ENCODE data around the gene POLRMT.

POLRMT gene

DNA sequence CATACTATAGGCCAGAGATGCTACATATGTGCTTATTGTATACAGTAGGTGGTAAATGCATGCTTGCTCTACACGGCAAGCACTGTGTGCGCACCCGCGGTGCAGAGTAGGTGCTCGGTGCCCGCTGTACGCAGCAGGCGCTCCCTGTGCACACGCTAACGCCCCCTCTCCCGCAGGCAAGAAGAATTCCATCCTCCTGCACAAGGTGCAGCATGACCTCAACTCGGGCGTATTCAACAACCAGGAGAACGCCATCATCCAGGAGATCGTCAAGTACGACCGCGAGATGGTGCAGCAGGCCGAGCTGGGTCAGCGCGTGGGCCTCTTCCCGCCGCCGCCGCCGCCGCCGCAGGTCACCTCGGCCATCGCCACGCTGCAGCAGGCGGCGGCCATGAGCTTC is 17.7 kb downstream of the POLRMT start:
- H3K27ac ChIP-seq, result no peak overlapping the region
- TF ChIP-seq ZFX (IDR thresholded peaks at IDR 0.05), result no peak
- TF ChIP-seq, protein P1, sequence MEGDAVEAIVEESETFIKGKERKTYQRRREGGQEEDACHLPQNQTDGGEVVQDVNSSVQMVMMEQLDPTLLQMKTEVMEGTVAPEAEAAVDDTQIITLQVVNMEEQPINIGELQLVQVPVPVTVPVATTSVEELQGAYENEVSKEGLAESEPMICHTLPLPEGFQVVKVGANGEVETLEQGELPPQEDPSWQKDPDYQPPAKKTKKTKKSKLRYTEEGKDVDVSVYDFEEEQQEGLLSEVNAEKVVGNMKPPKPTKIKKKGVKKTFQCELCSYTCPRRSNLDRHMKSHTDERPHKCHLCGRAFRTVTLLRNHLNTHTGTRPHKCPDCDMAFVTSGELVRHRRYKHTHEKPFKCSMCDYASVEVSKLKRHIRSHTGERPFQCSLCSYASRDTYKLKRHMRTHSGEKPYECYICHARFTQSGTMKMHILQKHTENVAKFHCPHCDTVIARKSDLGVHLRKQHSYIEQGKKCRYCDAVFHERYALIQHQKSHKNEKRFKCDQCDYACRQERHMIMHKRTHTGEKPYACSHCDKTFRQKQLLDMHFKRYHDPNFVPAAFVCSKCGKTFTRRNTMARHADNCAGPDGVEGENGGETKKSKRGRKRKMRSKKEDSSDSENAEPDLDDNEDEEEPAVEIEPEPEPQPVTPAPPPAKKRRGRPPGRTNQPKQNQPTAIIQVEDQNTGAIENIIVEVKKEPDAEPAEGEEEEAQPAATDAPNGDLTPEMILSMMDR (conservative IDR thresholded peaks at IDR 0.05), result no peak

DNA sequence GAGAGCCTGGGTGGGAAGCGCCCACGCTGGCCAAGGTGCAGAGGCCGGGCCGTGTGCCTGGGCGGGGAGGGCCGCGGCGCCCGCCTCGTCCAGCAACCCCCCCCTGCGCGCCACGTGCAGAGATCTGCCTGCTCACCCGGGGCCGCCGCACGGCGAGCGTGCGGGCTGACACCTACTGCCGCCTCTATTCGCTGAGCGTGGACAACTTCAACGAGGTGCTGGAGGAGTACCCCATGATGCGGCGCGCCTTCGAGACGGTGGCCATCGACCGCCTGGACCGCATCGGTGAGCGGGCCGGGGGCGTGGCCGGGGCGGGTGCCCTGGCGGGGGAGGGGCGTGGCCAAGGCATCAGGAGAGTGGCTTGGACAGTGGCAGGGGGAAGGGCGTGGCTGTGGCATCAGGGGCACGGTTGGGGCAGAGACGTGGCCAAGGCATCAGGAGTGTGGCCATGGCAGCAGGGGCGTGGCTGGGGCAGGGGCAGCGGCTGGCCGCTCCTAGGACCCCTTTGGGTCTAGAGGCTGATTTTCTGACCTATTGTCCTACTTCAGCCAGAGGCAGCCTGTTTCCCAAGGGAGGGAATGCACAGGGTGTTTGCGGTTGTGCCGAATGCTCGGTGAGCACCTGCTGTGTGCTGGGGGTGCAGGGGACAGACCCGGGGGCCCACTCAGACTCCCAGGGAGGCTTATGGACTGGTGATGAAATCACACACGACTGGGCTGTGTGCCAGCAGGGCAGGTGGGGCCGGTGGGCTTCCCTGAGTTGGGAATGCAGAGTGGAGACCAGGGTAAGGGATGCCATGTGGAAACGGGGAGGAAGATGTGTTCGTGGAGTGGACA is 19.4 kb downstream of the POLRMT start:
- H3K27ac ChIP-seq, result no peak overlapping the region
- TF ChIP-seq, protein P1 (conservative IDR thresholded peaks at IDR 0.05), result no peak
- TF ChIP-seq ZFX (IDR thresholded peaks at IDR 0.05), result no peak

DNA sequence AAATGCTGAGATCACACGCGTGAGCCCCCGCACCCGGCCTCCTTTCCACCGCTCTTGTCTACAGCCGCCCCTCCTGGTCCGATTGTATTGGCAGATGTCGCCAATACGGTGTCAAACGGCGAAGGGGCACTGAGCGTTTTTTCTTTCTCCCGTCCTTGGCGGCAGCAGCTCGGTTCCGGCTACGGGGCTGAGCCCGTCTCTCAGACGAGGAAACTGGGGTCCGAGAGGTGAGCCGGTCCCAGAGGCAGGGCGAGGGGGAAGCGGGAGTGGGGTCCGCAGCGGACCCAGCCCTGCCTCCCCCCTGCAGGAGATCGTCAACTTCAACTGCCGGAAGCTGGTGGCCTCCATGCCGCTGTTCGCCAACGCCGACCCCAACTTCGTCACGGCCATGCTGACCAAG is 20.4 kb downstream of the POLRMT start:
- no peak for TF ChIP-seq ZFX (IDR thresholded peaks at IDR 0.05)
- TF ChIP-seq, protein P1 (conservative IDR thresholded peaks at IDR 0.05), result no peak
- H3K27ac ChIP-seq, result no peak overlapping the region

DNA sequence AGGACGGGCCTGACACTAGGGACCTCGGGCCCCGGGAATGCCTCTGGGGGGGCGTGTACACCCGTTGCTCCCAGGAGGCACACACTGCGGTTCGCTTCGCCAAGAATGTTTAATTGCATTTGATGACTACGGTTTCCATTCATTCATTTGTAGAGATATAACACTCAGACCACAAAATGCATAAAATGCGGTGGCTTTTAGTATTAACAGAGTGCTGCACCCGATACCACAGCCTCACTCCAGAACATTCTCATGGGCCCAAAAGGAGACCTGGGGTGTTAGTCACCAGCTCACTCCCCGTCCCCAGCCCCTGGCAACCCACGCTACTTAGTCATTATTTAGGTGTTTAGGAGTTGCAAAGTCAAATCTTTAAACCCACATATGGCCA is 21.9 kb downstream of the POLRMT start:
- no peak overlapping the region for H3K27ac ChIP-seq

DNA sequence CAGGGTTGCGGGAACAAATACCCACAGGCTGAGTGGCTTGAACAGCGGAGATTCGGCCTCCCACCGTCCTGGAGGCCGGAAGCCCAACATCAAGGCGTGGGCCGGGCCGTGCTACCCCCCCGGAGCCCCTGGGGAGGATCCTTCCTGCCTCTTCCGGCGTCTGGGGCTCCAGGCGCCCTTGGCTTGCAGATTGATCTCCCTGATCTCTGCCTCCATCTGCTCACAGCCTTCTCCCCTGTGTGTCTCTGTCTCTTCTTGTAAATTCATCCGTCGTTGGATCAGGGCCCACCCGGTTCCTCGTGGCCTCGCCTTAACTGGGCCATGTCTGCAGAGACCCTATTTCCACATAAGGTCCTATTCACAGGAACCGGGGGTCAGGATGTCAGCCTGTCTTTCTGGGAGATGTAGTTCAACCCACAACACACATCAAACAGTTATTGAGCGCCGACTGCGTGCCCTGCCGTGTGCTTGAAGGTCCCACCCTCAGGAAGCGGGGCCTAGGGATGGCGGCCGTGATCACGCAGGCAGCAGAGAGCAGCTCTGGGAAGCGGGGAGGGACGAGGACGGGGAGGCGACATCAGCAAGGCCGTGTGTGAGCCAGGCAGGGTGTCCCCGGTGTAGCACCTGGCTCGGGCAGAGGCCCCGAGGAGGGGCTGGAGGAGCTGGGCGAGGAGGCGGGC is 22.4 kb downstream of the POLRMT start:
- no peak overlapping the region for H3K27ac ChIP-seq
- TF ChIP-seq ZFX (IDR thresholded peaks at IDR 0.05), result no peak
- TF ChIP-seq, protein P1 (conservative IDR thresholded peaks at IDR 0.05), result no peak

More for the DNA sequence above, 21.9 kb downstream of the POLRMT start:
- no peak for TF ChIP-seq ZFX (IDR thresholded peaks at IDR 0.05)
- TF ChIP-seq, protein P1 (conservative IDR thresholded peaks at IDR 0.05), result no peak

DNA sequence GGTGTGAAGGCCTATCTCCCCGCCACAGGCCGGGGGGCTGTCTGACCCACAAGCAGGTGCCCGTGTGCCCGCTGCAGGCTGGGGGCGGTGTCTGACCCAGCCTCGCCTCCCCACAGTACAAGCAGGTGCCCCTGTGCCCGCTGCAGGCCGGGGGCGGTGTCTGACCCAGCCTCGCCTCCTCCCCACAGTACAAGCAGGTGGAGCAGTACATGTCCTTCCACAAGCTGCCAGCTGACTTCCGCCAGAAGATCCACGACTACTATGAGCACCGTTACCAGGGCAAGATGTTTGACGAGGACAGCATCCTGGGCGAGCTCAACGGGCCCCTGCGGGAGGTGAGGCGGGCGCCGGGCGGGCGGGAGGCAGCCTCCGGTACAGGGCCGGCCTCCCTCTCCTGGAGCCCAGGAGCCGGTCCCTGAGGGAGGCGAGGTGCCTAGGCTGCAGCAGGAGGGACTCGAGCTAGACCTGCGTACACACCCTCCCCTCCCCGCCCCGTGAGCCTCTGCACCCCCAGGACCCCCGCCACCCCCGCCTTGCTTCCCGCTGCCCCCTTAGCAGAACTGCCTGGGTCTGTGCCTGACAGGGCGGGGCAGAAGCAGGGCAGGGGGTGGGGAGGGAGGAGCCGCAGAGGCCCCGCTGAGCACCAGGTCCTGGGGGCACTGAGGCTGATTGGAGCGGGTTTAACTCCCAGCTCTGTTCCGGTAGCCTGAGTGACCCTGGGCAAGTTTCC is 23.1 kb downstream of the POLRMT start:
- H3K27ac ChIP-seq, result no peak overlapping the region
- TF ChIP-seq, protein P1 (conservative IDR thresholded peaks at IDR 0.05), result no peak

DNA sequence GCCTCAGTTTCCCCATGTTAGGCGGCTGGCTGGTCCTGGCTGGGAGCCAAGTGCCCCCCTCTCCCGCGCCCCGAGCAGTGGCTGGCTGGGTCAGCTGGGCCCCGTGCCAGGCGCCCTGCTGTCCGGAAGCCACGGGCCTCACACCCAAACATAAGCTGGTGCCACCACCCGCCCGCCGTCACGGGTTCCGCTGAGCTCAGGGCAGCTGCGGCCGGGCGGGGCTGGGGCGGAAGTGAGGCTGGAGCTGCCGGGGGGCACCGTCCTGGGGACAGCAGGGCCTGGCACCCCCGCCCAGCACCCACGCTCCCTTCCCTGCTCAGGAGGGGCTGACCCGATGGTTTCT is 24.4 kb downstream of the POLRMT start:
- TF ChIP-seq, protein P1 (conservative IDR thresholded peaks at IDR 0.05), result no peak
- no peak for TF ChIP-seq ZFX (IDR thresholded peaks at IDR 0.05)
- no peak overlapping the region for H3K27ac ChIP-seq

All from C4-2B (cell line).